COLO829 (cell line): ENCODE results near the gene EFNA4.

ENCODE experiments used
- DNase-seq: peaks from one replicate; pipeline ENCODE4 v3.0.0; 2012; ENCODE audit warnings: low spot score

The EFNA4 gene

GRCh38 chr1:155051777-155052398, 11.7 kb upstream of the EFNA4 start:
- peak; percentile 48 for DNase-seq

DNA sequence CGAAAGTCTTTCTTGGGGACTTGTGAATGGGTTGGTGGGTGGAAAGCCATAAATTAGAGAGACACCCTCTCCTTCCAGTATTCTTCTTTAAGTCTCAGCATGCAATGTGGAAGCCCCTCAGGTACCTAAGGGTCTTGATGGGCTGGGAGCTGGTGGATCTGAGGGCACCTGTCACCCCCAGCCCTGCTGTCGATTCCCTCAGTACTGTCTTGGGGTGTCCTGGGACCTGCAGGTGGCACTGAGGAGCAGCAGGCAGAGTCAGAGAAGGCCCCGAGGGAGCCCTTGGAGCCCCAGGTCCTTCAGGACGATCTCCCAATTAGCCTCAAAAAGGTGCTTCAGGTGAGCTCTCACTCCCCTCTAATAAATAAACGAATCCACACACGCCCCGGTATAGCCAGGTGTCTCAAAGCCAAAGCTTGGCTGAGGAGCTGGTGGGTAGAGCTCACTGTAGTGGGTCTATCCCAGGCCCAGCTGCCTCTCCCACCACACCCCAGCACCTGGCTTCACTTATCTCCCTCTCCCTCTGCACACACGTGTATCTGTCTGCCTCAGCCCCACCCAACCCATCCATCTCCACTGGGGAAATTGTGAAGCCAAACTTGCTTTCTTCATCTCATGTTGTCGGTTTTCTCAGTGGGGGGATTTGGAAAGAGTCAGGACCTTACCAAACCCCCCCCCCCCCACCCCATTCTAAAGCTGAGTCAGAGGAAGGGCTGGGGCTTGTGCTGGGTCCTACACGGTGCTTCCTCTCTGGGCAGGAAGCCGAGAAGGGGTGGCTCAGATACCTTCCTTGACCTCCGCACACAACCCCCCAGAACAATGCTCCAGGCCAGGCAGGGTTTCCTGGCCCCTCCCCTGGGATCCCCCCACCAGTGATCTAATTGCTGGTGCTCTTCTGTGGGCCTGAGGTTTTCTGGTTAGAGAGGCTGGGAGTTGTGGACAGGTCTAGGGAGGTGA, 10.8 kb upstream of the EFNA4 start:
- DNase-seq, result no peak

- DNase-seq, result no peak
These were observed 9.9 kb upstream of the EFNA4 start for GRCh38 chr1:155053531-155054105.

DNA sequence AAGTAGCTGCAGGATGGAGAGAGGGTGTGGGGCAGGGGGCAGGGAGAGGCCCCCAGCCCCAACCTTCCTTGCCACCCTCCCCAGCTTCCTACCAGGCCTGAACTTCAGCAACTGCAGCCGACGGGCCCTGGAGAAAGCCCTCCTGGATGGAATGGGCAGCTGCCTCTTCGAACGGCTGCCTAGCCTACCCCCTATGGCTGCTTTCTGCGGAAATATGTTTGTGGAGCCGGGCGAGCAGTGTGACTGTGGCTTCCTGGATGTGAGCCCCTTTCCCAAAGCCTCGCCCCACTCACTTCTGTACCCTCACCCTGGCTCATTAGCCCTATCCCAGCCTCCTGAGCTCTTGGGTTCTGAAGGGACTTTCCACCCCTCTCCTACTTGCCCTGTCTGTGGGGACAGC, 6.4 kb upstream of the EFNA4 start:
- no peak for DNase-seq

GRCh38 chr1:155057788-155058211, 5.7 kb upstream of the EFNA4 start:
- no peak for DNase-seq

DNA sequence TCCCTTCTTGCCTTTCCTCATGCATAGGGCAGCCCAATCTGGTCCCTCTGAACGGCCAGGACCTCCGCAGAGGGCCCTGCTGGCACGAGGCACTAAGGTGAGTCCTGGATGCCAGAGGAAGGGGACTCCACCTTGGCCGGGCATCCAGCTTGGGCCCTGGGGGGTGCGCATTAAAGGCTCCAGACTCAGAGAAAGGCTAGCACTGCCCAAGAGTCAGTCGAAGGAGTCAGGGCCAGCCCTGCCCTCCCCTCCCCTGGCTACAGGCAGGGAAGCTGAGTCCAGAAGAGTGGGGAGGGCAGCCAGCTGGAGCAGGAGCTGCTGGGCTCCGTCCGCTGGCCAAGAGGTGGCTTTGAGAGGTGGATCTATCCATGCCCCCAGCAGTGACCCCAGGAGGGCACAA, 2.8 kb upstream of the EFNA4 start:
- no peak for DNase-seq

DNA sequence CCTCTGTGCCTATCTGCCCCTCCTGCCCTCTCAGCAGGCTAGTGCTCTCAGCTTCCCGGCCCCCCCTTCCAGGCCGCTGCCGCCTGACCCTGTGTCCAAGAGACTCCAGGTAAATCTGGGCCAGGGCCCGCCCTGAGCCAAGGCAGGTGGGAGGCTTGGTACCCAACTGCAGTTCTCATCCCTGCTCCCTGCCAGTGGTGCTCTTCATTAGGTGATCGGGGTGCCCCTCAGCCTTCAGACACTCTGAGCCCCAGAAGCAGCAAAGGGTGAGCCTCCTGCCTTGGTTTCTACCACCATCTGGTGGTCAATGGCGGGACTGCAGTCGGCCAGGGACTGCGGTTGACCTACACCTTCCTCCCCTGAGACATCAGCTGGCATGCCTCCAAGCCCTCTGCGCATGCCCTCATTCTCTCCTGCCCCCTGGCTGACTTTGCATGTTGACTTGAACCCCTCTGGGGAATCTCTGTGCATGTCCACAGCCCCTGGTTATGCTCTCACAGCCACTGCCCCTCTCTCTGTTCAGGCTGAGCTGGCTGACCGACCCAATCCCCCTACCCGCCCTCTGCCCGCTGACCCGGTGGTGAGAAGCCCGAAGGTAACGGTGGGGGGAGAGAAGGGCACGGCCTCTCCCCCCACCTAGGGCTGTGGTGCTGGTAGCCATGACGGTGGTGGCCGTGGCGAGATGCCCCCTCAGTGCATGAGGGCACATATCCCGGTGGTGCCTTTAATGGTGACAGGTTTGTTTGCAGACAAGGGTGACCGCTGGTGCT, 2.0 kb upstream of the EFNA4 start:
- DNase-seq, result peak; percentile 88

- DNase-seq, result no peak
These were observed 1.3 kb upstream of the EFNA4 start for GRCh38 chr1:155062151-155062686.

- no peak for DNase-seq
These were observed 683 bp upstream of the EFNA4 start for GRCh38 chr1:155062702-155063411.

GRCh38 chr1:155064111-155064831, 731 bp downstream of the EFNA4 start:
- DNase-seq, result no peak

DNA sequence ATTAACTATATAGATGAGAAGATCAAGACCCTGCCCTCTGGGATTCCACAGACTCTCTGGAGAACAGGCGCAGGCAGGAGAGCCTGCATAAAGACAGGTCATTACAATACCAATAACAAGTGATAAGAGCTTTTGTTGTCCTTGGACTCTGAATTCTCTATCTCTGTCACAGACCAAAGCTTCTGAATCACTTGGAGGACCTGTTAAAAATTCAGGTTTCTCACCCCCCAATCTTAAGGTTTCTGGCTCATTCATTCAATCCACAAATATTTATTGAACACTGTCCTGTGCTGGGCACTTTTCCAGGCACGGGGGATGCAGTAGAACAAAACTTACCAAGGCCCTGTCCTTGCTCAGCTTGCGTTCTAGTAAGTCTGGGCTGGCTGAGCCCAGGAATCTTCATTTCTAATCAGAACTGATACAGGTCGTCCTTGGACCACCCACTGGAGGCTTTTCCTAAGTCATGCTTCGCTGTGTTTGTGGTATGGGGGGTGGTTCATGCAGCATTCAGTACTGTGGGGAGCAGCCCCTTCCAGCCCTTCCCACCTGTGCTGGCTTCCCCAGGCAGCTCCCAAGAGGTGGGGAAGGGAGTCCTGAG, 1.4 kb downstream of the EFNA4 start:
- DNase-seq, result no peak

DNA sequence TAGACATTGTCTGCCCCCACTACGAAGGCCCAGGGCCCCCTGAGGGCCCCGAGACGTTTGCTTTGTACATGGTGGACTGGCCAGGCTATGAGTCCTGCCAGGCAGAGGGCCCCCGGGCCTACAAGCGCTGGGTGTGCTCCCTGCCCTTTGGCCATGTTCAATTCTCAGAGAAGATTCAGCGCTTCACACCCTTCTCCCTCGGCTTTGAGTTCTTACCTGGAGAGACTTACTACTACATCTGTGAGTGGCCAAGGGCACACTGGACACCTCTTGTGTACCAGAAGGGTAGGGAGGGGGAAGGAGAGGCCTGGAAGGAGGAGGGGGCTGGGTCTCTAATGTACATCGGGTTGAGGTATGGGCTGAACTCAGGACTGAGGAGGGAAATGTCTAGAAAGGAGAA, 3.2 kb downstream of the EFNA4 start:
- DNase-seq, result no peak

DNA sequence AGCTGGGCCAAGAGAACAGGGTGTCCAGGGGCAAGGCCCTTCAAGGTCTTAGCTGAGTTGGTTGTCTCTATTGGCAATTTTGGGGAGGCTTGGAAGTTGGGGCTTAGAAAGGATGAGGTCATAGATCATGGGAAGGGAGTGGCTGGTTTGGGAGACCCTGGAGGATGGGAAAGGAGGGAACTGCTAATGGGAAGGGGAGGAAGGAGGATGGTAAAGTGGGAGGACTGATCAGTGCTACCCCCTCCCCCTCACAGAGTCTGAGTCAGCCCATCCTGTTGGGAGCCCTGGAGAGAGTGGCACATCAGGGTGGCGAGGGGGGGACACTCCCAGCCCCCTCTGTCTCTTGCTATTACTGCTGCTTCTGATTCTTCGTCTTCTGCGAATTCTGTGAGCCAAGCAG, 5.1 kb downstream of the EFNA4 start:
- no peak for DNase-seq

DNA sequence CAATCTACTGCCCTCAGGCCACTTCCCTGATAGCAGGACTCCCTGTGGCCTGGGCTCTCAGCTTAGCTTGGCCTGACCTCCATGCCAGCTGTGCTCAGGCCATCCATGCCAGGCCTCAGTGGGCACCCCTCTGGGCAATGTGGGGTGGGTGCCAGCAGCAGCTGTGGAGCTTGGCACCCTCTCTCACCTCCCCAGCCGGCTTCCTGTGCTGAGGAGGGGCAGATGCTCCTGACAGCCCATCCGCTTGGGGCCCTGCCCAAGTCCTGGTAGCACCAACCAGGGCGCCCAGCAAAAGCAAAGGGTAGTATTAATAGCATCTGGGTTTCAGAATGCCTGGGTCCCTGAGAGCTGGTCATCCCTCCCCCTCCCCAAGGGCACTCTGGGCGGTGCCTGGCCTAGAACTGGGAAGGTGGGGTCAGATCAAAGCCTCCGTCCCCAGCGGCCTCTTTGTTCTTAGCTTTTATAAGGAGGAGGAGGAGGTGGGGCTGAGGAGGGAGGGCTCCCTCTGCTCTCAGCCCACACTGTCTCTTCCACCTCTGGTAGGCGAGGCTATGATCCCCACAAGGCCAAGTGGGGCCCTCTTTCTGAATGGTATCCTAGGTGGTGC, 6.1 kb downstream of the EFNA4 start:
- DNase-seq, result no peak

DNA sequence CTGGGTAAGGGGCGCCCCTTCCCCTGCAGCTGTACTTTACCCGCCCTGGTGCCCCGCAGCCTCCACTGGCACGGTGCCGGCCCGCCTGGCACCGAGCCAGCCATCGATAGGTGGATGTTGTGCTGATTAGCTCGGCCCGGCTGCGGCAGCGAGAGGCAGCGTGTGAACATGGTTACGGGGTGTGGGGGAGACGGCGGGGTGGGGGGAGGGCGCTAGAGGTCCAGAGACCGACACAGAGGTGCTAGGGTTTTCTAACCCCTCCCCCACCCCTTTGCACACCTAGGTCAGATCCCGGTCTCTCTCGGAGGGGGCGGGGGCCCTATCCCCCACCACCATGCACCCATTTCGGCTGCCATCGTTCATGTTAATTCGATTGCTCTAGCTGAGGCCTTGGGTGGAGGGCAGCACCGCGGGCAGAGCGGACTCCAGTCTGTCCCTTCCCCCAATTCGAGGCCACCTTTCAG, 6.7 kb downstream of the EFNA4 start:
- DNase-seq, result no peak

DNA sequence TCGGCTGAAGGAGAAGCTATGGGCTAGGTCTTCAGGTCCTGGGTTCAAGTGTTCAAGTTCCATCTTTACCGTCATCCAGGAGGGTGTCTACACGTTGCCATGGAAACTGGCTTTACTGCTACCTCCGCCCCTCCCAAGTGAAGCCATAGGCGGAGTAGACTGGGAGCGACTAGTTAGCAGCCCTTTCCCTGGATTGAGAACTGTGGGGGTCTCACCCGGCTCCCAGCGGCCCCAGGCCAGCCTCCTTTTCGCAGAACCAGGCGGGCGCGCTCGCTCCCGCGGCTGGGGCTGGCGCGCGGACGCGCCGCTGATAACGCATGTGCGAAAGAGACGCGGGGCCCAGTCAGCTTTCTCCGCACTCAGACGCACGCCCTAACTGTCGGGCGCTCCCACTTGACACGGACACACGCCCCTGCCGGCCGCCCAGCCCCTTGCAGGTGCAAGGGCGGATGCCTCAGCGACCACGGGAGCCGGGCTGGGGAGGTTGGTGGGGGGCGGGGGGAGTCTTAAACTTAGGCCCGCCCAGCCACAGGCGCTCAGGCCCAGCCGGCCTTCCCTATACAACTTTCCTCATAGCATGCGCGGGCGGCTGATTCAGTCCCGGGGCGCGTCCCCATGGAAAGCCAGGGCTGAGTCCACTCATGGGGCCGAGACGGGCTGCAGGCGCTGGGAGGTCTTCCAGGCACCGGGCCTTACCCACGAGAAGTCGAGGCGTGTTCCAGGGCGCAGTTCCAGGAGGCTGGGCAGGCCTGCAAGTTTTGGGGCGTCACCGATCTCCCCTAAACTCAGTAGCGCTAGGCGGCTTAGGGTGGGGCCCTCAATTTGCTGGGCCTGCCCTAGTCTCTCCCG, 7.4 kb downstream of the EFNA4 start:
- DNase-seq, result no peak

DNA sequence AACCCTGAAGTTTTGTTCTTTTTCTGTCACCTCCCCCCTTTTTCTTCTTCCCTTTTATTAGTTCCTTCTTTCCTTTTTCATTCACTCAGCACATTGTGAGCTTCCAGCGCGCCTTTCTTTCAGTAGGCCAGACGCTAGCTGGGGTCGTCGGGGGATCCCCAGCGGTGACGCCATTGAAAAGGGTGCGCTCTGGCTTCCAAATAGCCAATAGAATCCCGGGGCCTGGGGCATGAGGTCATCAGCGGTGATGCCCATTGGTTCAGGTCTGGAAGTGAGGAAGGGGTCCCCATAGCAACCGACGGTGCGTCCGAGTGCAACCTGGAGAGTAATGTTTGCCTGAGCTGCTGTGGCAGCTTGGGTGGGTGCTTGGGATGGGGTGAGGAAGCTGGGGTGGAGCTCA, 8.2 kb downstream of the EFNA4 start:
- no peak for DNase-seq

DNA sequence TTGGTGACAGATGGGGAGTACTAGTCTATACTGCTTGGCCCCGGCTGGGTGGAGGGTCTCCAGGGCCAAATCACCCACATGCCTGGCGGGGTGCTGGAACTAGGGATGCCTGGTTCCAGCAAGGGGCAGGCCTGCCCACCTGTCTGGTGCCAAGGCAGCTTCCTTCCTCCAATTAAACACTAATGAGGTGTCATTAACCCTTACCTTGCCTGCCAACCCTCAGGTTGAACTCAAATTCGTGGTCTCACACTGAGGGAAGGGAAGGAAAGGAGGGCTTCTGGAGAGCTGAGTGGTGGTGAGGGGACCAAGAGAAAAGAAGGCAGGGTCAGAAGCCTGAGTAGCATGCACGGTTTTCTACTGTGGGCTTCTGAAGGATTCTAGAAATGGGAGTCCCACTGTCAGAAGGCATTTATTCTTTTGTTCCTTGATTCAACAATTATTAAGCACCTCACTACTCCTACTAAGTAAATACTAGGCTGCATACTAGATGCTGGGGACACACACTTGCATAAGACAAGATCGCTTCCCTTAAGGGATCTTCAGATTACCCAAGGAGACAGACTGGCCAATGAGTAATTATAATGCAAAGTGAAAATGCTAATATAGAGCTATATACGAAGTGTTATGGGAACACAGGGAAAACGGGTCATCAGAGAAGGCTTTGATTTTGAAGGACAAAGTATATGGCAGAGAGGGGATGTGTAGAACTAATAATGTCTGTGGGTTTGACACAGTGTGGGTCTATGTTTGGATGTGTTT, 9.2 kb downstream of the EFNA4 start:
- DNase-seq, result no peak
